UCSD-AML1 (cell line): ENCODE measurements around the gene FRMD4A.

Source experiments
- DNase-seq: peaks from one replicate; lab custom pipeline; 2025; ENCODE audit not compliant: unreplicated experiment; lab: John Stamatoyannopoulos, UW

Gene FRMD4A

DNA sequence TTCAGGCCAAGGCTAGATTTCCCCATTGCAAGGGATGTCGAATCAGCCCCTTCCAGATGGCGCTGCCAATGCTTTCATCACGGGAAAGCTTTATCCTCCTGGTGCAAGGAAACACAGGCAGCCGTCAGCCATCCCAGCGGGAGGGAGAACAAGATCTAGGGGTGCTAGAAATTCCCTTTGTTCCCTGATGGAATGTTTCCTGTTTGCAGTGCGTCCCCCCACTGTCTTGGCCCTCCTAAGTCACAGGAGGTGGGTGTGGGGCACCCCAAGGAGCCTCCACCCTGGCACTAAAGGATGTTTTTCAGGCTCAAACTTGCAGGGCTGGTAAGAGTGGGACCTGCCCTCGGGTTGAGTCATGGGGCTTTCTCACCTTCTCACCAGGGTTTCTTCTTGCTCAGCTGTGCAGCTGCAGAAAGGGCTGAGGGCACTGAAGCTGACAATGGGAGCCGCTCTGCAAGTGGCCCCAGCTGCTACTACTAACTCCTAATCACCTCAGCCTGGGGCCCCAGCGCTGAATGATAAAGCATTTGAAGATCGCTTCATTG is 640.4 kb downstream of the FRMD4A start:
- no peak for DNase-seq

DNA sequence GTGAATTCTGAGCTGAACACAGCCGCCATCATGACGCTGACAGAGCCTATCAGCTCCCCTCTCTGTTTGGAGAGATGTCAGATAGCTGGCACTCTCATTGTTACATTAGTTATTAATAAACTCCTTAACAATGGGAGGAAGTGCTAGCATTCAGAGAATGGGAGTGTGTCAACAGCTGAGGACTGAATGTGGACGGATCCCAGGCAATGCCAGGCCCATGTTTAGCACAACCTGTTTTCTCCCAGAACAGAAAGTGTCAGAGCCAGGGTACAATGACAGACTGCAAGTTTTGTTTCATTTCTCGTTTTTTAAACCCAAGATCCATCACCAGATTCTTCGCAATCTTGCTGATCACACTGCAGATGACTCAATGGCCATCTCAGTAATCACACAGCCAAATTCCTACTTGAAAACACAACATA is 644.4 kb downstream of the FRMD4A start:
- DNase-seq = no peak

DNA sequence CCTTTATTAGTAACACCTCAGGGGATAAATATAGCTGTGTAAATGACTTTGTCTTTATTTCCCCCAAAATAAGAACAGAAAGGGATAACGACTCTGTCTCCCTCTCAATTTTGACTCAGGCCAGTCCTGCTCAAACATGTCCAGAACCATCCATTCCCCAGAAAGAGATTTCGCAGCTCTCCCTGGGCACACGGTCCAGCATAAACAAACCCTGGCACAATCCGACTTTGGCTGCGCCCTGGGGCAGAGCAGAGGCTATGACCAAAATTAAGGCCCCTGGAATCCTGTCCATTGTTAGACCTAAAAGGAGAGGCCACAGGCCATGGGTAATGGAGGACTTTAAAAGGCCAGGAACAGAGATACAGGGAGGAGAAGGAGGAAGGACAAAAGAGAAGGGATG is 644.8 kb downstream of the FRMD4A start:
- DNase-seq = no peak

DNA sequence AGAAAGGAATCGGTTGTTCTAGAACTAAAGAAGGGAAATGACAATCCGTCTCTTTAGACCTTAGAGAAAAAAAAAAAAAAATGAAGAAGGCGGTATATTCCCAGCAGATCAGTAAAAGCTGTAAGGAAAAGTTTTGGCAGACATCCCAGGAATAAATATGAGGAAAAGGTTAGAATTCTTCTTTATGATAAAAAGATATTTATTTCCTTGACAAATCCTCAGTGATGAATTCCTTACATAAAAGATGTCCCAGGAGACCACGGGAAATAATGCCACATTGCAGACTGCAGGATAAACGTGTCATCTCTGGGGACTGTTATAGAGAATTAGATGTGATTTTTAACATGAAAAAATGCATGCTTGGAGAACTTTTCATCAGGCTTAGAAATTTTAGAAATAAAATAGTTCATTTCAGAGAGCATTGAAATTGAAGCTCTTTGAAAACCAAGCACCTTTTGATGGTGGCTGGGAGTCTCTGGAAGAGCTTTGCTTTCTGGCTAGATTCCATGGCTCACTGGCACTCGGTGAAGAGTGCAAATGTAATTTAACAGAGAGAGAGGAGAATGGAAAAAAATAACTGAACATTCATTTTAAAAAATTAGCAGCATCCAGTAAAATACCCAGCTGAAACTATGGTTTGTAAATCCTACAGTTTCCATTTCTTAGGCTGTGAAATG is 645.8 kb downstream of the FRMD4A start:
- no peak for DNase-seq

DNA sequence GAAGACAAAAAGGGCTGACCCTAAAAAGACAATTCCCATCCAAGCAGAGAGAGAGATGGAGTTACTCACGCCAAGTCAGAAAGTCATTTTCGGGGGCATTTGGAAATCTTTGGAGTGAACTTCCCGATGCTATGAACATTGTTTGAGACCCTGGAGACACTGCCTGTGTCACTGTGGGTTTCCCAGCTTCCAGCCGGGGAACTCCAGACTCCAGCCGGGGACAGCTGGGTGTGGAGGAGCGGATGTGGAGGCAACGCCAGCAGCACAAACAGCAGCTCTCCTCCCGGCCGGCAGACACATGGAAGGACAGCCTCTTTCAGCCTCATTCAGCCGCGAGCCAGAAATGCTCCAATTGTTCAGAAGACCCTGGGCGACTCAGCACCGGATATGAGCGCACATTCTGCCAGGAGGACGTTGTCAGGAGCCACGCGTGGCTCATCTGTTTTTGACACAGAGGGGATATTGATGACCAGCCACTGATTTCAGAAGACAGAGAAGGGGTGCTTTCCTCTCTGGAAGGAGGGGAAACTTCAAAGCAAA is 646.4 kb downstream of the FRMD4A start:
- no peak for DNase-seq

DNA sequence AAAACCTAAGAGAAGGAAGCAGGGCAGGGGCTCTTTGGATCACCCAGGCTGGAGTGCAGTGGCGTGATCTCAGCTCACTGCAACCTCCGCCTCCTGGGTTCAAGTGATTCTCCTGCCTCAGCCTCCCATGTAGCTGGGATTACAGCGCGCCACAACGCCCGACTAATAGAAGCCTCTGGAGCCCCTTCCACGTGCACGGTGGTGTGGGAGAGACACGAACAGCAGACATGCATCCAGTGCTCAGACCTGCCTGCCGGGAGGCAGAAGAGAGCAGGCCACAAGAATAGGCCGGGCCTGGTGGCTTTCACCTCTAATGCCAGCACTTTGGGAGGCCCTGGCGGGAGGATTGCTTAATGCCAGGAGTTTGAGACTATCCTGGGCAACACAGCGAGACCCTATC is 647.7 kb downstream of the FRMD4A start:
- DNase-seq = no peak

DNA sequence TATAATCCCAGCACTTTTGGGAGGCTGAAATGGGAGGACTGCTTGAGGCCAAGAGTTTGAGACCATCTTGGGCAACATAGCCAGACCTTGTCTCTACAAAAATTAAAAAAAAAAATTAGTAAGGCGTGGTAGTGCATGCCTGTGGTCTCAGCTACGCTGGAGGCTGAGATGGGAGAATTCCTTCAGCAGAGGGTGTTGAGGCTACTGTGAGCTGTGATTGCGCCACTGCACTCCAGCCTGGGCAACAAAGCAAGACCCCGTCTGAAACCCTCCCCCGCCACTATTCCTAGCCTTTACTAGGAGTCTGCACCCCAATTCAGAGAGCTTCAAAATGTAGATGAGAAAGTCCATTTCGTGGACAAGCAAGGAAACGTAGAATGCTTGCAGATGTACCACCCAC is 648.8 kb downstream of the FRMD4A start:
- DNase-seq = no peak

DNA sequence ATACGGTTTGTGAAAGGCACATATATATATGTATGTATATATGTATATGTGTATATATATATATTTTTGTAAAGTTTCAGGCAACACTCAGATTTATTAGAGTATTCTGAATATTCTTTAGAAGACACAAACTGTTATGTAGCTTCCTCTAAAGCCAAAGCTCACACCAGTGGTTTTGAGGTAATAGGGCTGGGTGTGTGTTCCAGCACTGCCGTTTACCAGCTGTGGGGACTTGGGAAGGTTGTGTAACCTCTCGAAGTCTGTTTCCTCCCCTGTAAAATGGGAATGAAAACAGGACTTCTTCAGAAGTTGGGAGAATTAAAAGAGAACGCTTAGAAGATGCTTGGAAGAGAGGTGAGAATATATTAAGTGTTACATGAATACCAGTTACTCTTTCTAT is 649.2 kb downstream of the FRMD4A start:
- no peak for DNase-seq

DNA sequence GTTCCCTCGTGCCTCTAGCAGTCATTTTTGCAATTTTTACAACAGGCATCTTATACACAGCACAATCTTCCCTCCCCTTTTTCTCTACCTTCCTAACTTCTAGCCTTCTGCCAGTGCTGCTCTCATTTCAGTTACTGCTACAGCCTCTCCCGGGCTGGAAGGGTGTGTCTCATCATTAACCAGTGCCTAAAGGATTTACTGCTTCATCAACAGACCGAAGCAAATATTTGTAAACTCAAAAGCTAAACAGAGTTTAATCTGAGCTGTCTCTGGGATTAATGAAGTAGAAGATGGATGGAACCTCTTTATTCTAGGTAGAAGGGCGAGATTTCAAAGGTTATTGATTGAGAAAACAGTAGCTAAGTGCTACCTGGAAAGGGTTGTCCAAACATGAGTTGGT is 649.6 kb downstream of the FRMD4A start:
- DNase-seq = no peak

DNA sequence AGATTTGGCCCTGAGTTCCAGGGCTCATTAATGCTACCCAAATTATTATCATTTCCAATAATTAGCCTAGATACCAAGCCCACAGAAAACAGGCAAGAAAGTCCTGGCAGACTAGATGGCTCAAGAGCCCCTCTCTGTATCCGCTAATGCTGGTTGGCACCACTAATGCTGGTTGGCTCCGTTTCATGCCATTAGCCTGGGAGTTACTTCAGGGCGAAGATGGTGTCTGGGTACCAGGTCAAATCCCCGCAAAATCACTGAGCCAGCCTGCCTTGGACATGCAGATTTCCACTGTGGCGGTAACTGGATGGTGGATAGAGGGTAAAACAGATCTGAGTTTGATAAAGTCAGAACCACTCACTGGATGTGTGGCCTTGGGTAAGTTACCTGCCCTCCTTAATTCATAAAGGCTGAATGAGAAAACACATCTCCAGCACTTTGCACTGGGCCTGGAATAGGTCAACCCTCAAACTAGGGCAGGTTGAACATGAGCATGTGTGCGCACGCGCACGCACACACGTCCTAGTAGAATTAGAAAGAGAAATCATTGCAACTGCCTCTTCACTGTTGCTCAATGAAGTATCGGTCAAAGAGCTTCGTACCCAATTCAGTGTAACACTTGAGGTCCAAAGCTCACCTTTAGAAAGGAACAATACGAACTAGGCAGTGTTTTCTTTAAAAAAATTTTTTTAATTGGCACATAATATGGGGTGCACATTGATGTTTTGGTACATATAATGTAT is 652.5 kb downstream of the FRMD4A start:
- no peak for DNase-seq

DNA sequence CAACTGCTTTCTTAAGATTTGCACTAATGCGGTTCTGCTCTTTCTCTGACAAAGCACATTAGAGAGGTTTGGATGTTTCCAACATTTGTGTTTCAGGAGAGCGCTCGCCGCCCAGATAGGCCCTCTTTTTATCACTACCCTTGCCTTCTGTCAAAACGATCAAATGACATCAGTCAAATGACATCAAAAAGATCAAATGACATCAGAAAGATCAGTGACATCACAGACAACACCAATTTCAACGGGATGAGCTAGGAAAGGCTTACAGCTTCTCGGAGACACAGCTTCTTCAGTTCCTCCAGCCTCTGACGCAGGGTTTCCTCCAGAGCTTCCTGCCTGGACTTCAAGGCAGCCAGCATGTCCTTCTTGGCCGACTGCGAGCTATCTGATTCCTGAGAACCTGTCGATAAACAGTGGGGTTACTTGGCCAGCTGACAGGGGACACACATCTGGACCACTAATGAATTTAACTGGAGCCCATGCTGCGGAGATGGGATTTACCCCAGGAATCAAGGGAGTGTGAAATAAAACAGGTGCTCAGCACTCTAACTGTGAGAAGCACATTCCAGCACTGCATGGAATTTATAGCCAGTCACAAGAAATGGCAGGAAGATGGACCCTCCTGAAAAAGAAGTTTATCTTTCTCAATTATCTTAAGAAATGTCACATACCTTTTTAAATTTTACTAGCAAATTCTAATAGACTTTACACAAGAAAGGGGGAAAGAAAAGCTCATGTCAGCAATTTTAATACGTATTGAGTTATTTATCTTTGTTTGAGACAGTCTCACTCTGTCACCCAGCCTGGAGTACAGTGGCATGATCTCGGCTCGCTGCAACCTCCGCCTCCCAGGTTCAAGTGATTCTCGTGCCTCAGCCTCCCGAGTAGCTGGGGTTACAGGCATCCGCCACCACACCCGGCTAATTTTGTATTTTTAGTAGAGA is 655.8 kb downstream of the FRMD4A start:
- DNase-seq = peak; percentile 43

DNA sequence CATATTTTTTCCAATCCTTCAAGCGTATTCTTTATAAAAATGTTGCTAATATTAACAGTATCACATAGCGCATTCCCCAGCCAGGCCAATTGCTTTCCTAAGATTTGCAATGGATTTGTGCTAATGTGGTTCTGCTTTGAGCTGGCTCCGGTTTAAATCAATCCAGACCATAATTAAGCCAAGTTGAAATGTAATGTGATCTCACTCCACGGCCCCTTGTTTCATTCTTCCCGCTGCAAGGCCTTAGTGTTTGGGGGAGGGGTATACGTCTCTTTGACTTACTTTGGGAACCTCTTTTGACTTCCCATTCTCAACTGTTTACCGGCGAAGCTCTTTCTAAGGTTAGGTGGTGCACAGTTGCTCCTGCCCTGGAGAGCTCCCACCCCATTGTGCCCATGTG is 657.6 kb downstream of the FRMD4A start:
- DNase-seq = no peak

DNA sequence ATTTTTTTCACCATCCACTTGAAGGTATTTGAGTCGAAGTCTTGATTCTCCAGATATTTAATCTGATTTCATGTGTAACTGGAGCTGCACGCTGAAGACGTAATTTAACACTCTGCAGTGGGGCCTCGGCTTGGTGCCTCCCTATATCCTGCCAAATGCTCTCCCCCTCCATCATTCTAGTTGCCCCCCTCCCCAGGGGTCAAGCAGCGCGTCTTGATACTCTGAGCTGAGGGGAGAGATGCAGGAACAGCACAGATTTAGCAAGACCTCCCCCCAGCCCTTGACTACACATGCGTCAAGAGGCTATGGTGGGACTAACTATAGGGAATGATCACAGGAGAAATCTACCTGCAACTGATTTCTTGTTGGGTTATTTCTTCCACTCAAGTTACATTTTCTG is 658.2 kb downstream of the FRMD4A start:
- DNase-seq = no peak

DNA sequence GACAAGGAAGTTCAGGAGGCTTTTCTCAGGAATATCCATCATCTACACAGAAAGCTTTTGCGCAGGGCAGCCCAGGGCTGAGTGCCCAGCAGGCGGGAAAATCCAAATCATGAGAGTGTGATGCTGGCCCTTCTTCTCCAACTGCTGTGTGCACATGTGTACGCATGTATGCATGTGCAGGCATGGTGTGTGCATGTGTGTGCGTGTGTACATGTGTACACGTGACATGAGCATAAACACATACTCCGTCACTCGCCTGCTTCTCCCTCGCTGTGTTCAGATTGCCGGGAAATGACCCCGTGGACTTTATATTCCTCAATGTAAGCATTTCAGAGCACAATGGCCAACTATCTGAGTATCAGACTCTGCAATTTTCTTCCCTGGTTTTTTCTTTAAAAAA is 658.8 kb downstream of the FRMD4A start:
- no peak for DNase-seq

DNA sequence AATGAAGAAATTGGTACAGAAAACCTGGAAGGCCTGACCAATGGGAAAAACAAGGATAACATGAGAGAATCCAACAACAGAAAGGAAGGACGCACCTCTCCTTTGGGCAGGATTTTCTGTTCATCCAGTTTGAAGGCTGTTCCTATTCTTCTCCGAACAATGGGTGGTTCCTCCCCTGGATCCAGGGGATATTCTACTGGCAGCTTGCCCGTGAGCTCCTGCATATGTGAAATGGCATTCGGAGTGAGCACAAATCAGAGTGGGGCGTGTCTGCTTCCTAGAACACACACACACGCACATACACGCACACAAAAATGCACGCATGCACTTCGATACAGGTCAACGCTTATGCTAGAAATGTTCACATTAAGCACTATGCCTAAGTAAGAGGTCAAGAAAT is 660.4 kb downstream of the FRMD4A start:
- DNase-seq = no peak

DNA sequence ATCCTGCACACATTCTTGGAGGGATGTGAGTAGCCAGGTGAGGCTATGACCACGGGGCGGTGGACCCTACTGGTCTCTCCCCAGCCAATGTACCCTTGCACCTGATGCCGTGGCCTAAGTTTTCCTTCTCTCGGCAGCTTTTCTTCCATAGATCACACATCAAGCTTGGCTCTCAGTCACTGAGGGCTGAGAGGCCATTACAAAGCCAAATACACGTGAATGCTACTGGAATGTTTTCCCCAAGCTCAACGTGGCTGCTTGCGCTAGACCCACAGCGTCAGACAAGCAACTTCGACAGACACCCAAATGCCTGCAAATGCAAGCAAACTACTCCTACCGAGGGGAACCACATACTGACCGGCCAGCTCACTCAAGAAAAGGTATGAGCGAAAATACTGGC is 660.8 kb downstream of the FRMD4A start:
- no peak for DNase-seq

DNA sequence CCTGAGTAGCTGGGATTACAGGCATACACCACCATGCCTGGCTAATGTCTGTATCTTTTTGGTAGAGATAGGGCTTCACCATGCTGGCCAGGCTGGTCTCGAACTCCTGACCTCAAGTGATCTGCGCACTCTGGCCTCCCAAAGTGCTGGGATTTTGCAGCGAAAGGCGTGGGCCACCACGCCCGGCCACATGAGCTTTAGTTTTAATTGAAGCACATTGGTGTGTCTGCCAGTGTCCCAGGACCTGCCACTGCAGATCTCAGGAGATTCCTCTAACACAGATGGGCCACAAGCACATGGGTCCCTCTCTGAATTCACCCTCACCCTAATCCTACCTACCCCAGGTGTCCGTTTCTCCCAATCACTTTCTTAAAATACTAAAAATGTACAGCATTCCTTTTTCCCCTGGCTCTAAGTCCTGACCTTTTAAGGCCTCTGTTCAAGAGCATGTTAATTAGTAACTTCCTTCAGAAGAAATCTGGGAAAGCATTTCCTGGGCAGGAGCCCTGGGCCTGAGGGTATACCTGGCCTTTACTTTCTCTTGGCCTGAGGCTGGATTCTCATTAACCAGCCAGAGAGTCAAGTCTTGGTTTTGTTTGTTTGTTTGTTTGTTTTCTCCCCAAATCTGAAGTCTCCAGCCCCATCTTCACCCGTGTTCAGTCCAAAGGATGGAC is 661.4 kb downstream of the FRMD4A start:
- no peak for DNase-seq

DNA sequence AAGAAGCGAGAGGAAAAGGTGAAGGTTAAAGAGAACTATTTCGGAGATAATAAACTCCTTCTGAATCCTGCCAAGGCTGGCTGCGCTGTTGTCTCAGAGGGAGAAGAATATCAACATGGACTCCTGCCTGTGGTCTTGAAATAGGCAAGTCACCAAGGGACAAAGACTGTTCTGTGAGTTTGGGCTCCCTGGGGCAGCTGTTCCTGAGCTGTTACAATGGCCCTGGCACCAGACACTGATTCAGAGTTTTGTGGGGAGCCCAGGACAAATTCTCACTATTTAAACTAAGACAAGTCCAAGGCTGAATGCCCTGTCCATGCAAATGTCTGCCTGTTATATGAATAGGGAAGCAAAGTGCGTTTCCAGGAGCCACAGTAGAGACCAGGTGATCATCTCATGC is 662.6 kb downstream of the FRMD4A start:
- no peak for DNase-seq

DNA sequence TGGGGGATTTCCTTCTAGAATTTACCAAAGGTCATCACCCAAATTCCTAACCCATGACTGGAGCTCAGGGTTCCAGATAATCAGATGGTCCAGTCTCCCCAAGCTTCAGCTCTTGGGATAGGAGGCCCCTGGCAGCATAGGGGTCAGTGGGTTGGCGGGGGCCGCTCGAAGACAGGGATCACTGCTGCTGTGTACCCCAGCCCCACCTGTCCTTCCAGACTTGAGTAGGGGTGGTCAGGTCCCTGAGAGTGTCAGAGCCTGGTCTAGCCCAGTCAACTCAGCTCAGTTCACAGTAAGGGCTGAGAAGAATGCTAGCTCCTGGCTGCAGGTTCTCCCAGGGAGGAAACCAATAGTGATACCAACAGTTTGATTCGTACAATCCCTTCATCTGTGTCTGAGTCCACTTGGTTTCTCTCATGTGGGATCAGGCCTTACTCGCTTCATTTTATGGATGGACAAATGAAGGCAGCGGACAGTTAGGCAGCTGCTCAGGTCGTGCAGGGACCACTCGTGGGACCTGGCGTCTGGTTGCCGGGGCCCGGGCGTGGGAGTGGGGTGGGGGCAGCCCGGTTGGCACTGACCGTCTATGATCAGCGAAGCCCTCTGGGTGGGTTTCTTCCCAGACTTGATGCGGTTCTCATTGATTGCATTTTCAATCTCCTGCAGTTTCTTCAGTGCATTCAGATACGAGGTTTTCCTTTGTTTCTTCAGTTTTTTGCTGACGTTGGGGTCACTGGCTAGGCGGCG is 665.0 kb downstream of the FRMD4A start:
- DNase-seq = no peak

DNA sequence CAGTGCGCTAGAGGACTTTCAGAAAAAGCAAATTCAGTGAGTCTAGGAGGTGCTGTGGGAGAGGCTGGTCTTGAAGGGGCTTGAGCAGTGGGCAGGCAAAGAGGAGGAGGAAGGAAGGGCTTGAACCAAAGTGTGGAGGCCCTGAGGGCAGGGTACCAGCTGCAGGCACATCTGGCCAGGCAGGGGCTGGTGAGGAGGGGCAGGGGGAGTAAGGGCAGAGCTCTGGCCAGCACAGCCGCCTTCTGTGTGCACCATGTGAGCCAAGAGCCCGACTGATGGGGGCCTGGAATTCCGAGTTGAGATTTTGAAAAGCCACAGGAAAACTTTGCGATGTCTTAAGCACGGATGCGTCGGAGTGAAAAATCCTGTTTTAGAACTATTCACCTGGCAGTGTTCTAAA is 669.5 kb downstream of the FRMD4A start:
- DNase-seq = no peak
